ENCODE measurements around the gene RNFT2.
A peak's percentile ranks its signal among the peaks of the same experiment; 100 is the strongest.
"Not testable (repeated sequence)": the region's sequence is repeated elsewhere in the genome, so short reads cannot be mapped to it uniquely, and the experiment has no call there.

Gene RNFT2

DNA sequence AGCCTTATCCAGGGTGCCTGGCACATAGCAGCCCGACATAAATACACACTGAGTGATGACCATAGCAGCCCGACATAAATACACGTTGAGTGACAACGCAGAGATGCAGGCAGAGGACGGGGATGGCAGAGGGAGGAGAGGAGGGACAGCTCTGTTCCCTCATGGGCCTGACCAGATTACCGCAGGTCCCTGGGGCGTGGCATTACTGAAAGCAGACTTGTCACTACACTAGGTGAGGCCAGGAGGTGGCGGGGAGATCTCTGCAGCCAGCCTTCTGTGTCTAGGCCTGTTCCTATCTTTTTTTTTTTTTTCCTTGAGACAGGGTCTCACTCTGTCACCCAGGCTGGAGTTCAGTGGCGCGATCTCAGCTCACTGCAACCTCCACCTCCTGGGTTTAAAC is 74.1 kb downstream of the RNFT2 start:
- H3K4me3 ChIP-seq (ENCODE audit: low read length): no peak overlapping the region
- TF ChIP-seq, protein P1, sequence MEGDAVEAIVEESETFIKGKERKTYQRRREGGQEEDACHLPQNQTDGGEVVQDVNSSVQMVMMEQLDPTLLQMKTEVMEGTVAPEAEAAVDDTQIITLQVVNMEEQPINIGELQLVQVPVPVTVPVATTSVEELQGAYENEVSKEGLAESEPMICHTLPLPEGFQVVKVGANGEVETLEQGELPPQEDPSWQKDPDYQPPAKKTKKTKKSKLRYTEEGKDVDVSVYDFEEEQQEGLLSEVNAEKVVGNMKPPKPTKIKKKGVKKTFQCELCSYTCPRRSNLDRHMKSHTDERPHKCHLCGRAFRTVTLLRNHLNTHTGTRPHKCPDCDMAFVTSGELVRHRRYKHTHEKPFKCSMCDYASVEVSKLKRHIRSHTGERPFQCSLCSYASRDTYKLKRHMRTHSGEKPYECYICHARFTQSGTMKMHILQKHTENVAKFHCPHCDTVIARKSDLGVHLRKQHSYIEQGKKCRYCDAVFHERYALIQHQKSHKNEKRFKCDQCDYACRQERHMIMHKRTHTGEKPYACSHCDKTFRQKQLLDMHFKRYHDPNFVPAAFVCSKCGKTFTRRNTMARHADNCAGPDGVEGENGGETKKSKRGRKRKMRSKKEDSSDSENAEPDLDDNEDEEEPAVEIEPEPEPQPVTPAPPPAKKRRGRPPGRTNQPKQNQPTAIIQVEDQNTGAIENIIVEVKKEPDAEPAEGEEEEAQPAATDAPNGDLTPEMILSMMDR (IDR thresholded peaks at IDR 0.05; ENCODE audit: insufficient read depth, low read depth, low read length, missing control alignments): no peak
- no peak for DNase-seq (ENCODE audit: low read depth)

DNA sequence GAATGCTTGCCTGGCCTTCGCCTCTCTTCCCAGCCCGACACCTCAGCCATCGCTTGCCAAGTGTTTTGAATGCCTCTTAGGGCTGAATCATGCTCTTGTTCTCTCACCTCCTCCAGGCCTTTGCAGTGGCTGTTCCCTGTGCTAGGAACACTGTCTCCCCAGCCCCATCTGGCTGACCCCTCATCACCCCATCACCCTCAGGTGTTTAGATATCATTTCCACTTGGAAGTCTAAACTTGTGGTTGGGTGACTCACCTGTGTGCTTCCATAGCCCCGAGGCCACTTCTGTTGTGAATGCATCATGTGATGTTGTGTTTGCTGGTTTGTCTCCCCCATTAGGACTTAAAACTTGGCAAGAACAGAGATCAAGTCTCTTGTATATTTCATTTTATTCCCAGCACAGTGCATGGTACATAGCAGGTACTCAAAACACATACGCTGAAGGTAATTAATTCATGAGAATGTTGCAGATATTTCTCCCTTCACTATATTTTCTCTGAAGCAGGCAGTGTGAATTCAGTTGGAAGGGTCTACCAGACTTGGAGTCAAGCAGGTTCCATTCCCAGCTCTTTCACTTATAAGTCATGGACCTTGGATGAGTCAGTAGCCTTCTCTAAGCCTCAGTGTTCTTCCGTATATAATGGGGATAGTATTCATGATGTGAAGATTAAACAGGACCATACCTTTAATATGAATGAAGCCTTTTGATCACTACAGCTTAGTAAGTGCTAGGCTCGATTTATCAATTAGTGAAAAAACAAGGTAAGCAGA is 75.3 kb downstream of the RNFT2 start:
- H3K4me3 ChIP-seq (ENCODE audit: low read length): no peak overlapping the region
- TF ChIP-seq, protein P1 (IDR thresholded peaks at IDR 0.05; ENCODE audit: insufficient read depth, low read depth, low read length, missing control alignments): no peak
- peak; percentile 82 for DNase-seq (ENCODE audit: low read depth)

DNA sequence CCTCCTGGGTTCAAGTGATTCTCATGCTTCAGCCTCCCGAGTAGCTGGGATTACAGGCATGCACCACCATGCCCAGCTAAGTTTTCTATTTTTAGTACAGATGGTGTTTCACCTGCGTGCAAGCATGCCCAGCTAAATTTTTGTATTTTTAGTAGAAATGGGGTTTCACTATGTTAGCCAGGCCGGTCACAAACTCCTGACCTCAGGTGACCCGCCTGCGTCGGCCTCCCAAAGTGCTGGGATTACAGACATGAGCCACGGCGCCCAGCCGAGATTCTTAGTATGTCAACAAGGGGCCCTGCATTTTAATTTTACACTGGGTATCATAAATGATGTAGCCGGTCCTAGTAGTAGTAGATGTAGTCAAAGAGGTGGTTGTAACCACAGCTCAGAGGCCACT is 76.7 kb downstream of the RNFT2 start:
- H3K4me3 ChIP-seq (ENCODE audit: low read length); DNase-seq (ENCODE audit: low read depth): not testable (repeated sequence)

DNA sequence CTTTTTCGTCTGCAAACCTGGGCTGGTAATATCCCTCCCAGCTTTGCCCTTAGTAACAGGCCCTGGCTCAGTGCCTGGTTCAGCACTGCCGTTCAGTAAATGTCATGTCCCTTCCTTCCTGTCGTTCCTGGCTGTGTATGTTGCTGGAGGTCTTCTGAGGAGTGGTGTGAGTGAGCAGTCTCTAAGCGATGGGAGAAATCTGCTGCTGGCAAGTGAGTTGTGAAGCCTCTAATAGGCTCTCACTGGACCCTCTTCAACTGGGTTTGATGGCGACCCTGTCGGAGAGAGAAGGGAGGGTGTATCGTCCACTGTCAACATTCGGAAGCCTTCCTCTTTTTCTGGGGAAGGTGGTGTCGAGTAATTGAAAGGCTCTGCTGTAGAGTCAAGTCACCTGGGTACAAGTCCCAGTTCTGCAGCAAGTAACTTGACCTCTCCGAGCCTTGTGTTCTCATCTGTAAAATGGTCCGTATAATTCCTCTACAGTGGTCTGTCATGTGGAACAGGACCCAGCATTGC is 80.3 kb downstream of the RNFT2 start:
- DNase-seq (ENCODE audit: low read depth): no peak
- H3K4me3 ChIP-seq (ENCODE audit: low read length): peak overlapping the region; percentile 96
- TF ChIP-seq, protein P1 (IDR thresholded peaks at IDR 0.05; ENCODE audit: insufficient read depth, low read depth, low read length, missing control alignments): no peak

DNA sequence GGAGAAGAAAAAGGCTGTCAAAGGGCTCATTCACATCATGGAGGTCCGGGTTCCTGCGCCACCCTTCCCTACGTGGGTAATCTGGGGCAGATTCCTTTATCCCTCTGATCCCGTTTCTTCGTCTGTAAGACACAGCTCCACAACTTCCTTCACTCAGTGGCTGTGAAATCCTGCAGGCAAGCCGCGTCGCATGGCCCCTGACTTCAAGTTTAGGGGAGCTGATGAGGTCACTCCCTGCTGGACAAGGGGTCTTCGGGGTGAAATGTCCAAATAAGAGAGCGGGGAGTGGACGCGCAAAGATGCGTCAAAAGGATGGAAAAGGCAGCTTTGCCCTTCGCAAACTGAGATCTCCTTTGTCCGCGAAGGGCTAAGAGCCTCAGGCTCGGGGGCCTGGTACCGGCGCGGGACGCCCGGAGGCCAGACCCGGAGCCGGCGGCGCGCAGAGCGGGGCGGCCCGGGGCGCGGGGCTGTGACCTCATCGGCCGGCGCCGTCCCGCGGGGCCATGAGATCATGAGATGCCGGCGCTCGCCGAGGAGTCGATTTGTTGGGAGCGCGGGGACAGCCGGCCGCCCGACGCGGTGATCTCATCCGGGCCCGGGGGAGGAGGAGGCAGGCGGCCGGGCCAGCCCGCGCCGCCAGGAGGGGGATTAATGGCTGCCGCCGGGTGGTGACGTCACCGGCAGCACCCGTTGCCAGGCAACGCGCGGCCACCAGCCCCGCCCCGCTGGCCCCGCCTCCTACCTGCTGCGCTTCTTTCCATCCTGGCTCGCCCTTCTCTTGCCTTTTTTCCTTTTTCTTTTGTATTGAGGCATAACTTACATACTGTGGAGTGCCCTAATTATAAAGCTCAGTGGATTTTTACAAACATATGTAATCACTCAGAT is 81.1 kb downstream of the RNFT2 start:
- peak; percentile 94 for DNase-seq (ENCODE audit: low read depth)
- TF ChIP-seq, protein P1 (IDR thresholded peaks at IDR 0.05; ENCODE audit: insufficient read depth, low read depth, low read length, missing control alignments): no peak
- peak overlapping the region; percentile 96 for H3K4me3 ChIP-seq (ENCODE audit: low read length)

DNA sequence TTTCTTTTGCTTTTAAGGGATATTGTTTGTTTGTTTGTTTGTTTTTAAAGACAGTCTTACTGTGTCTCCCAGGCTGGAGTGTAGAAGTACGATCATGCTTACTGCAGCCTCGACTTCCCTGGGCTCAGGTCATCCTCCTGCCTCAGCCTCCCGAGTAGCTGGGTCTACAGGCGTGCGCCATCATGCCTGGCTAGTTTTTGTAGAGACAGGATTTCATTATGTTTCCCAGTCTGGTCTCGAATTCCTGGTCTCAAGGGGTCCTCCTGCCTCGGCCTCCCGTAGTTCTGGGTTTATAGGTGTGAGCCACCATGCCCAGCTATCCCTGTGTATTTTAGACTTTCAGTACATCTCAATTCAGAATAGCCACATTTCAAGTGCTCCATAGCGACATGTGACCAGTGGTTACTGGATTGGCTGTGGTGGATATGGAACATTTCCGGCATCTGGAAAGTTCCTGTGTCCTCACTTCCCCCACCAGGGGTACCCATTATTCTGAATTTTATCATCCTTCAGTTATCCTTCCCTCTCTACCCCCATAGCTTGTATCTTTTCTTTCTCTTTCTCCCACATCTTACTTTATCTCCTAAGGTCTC is 82.0 kb downstream of the RNFT2 start:
- no peak for DNase-seq (ENCODE audit: low read depth)
- TF ChIP-seq, protein P1 (IDR thresholded peaks at IDR 0.05; ENCODE audit: insufficient read depth, low read depth, low read length, missing control alignments): no peak

DNA sequence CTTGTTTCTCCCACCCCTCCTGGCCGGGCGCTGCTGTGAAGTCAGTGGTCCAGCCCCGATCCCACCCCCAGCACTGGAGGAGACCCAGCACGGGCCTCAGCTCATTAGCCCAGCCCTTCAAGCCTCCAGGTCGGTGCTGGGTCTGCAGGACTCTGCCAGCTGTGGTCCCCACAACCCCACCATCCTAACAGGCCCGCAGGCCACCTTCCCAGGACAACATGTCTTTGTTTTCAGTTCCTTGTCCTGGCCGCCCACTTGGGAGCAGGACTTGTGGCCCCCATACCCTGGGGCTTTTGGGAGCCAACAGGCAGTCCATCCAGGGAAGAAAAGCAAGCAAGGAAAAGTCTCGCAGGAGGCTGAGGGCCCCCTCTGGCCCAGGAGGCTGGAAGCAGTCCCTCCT is 83.2 kb downstream of the RNFT2 start:
- DNase-seq (ENCODE audit: low read depth): no peak
- TF ChIP-seq, protein P1 (IDR thresholded peaks at IDR 0.05; ENCODE audit: insufficient read depth, low read depth, low read length, missing control alignments): no peak
- no peak overlapping the region for H3K4me3 ChIP-seq (ENCODE audit: low read length)

More for the DNA sequence above, 82.0 kb downstream of the RNFT2 start:
- H3K4me3 ChIP-seq (ENCODE audit: low read length): no peak overlapping the region
